ENCODE results near the gene LRMDA. TPM values are rescaled to one million over a fixed set of nuclear protein-coding genes. Genes with fewer than 3 reads are reported as not detected.

LRMDA gene
- total RNA-seq, 4 donors from 2014 or later = 7.3 to 20.1 (median 8.4) TPM

DNA sequence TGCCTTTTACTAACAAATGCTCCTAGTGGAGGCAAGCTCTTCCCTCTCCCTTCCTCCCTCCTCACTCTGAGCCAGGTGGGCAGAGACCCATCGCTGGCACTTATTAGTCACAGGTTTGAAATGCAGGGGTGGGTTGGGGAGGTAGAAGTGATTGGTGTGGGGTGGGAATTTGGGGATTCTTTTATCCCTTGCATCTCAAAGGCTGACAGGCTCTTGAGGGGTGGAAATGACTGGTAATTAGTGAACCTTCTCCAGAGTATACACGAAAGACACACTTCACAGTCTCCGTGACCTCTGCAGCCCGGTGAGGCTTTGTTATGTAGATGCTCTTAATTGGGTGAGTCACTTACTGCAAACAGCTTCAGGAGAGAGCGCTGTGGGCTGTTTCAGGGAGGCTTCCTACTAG is 13.9 kb upstream of the LRMDA start:
- 60 to 71% methylated on average over 1 to 2 of the region's 5 CpGs for WGBS, 2 donors (ENCODE audit: low coverage in 1 of 2)
- no peak for TF ChIP-seq POLR2AphosphoS5 (IDR thresholded peaks at IDR 0.05)
- TF ChIP-seq EP300 (IDR thresholded peaks at IDR 0.05) = no peak
- TF ChIP-seq POLR2A (IDR thresholded peaks at IDR 0.05) = no peak
- Histone ChIP-seq H3K27ac (no peak overlapping the region), H3K36me3 (no peaks in the 10 kb centered on the region), H3K4me1 (no peaks in the 10 kb centered on the region), H3K27me3 (no peaks in the 10 kb centered on the region), H3K4me3 (no peak overlapping the region), H3K9me3 (no peaks in the 10 kb centered on the region)
- no peak for ATAC-seq

DNA sequence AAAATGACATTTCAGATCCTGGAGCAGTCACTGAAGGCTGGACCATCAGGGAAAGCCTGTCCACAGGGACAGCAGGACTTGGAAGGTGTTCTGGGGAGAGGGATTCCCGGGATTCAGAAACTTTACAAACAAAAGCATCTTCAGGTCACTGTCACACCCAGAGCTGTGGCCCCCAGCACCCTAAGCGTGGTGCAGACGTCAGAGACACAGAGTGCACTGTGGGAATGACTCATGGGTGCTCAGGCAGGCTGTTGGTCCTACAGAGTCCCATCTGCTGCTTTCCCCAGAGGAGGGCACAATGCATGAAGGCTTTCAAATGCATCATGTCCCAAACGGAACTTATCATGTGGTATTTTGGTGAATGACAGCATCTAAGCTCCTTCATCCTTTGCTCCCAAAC is 13.1 kb upstream of the LRMDA start:
- no peak overlapping the region for H3K27ac ChIP-seq

DNA sequence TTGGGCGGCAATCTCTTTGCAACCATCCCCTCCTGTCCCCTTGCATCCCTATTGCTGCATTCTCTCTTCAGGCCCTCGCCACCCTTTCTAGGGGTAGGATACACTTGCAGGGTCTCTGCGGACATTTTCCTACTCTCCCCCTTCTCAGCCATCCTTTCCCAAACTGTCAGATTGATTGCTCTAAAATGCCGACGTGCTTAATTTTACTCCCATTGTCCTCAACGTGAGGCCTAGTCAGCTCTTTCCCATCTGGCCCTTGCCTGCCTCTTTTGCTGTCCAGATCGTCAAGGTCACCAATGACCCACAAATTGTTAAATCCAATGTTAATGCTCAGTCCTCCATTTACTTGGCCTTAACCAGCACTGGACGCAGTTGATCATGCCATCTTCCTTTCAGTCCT is 12.7 kb upstream of the LRMDA start:
- Histone ChIP-seq H3K4me1 (no peaks in the 10 kb centered on the region), H3K9me3 (no peaks in the 10 kb centered on the region), H3K27me3 (no peaks in the 10 kb centered on the region), H3K36me3 (no peaks in the 10 kb centered on the region), H3K27ac (no peak overlapping the region), H3K4me3 (no peak overlapping the region)
- 88 to 100% methylated on average over 2 to 8 of the region's 8 CpGs for WGBS, 2 donors (ENCODE audit: low coverage in 1 of 2)
- ATAC-seq = no peak
- TF ChIP-seq EP300 (IDR thresholded peaks at IDR 0.05) (no peak), POLR2AphosphoS5 (IDR thresholded peaks at IDR 0.05) (no peak), POLR2A (IDR thresholded peaks at IDR 0.05) (no peak)
- TF ChIP-seq, protein P1, sequence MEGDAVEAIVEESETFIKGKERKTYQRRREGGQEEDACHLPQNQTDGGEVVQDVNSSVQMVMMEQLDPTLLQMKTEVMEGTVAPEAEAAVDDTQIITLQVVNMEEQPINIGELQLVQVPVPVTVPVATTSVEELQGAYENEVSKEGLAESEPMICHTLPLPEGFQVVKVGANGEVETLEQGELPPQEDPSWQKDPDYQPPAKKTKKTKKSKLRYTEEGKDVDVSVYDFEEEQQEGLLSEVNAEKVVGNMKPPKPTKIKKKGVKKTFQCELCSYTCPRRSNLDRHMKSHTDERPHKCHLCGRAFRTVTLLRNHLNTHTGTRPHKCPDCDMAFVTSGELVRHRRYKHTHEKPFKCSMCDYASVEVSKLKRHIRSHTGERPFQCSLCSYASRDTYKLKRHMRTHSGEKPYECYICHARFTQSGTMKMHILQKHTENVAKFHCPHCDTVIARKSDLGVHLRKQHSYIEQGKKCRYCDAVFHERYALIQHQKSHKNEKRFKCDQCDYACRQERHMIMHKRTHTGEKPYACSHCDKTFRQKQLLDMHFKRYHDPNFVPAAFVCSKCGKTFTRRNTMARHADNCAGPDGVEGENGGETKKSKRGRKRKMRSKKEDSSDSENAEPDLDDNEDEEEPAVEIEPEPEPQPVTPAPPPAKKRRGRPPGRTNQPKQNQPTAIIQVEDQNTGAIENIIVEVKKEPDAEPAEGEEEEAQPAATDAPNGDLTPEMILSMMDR (IDR thresholded peaks at IDR 0.05) = no peak

More for the DNA sequence above, 13.1 kb upstream of the LRMDA start:
- 80 to 89% methylated on average over 2 of the region's 4 CpGs for WGBS, 2 donors (ENCODE audit: low coverage in 1 of 2)
- Histone ChIP-seq H3K36me3 (no peaks in the 10 kb centered on the region), H3K27me3 (no peaks in the 10 kb centered on the region), H3K4me3 (no peak overlapping the region), H3K9me3 (no peaks in the 10 kb centered on the region), H3K4me1 (no peaks in the 10 kb centered on the region)
- no peak for ATAC-seq
- no peak for TF ChIP-seq POLR2A (IDR thresholded peaks at IDR 0.05)
- no peak for TF ChIP-seq EP300 (IDR thresholded peaks at IDR 0.05)
- TF ChIP-seq, protein P1 (IDR thresholded peaks at IDR 0.05) = no peak
- no peak for TF ChIP-seq POLR2AphosphoS5 (IDR thresholded peaks at IDR 0.05)

DNA sequence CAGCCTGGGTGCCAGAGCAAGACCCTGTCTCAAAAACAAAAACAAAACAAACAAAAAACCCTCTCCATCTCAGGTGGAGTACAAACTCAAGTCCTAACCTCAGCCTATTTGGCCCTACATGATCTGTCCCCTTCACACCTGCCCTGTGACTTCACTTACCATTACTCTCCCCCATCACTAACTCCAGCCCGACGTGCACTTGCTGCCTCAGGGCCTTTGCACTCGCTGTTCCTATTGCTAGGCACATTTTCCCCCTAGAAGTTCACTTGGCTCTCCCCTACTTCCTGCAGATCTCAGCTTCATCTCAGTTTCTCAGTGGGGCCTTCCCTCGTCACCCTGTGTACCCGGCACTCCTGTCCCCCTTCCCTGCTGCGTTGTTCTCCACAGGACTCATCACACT is 8.5 kb upstream of the LRMDA start:
- Histone ChIP-seq H3K4me3 (no peak overlapping the region), H3K27me3 (no peaks in the 10 kb centered on the region), H3K27ac (no peak overlapping the region), H3K9me3 (no peaks in the 10 kb centered on the region), H3K36me3 (no peaks in the 10 kb centered on the region), H3K4me1 (peaks cover 0 to 9% (median 2%) of the 10 kb centered on the region in 3 donors)
- TF ChIP-seq EP300 (IDR thresholded peaks at IDR 0.05) = no peak
- TF ChIP-seq POLR2A (IDR thresholded peaks at IDR 0.05) = no peak
- TF ChIP-seq, protein P1 (IDR thresholded peaks at IDR 0.05) = no peak
- no peak for TF ChIP-seq POLR2AphosphoS5 (IDR thresholded peaks at IDR 0.05)
- 90 to 92% methylated on average over 2 to 6 of the region's 6 CpGs for WGBS, 2 donors (ENCODE audit: low coverage in 1 of 2)
- no peak for ATAC-seq

DNA sequence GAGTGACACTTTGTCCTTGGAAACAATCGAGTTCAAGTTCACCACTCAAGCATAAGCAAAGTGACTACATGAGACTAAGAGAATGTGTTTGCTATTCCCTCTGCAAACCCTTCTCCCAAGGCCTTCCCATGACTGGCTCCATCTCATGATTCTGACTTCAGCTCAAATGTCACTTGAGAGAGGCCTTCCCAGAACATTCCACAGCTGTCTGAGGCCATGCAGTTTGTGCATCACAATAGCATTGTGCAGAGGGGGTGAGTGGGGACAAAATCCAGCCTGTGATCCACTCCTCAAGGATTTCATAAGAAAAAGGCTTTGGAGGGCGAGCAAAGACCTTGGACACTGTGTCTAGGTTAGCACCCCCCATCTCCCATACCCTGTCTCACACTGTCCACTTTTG is 6.9 kb upstream of the LRMDA start:
- 90 to 100% methylated on average over 1 to 2 of the region's 2 CpGs for WGBS, 2 donors (ENCODE audit: low coverage in 1 of 2)
- Histone ChIP-seq H3K36me3 (no peaks in the 10 kb centered on the region), H3K4me1 (peaks cover 0 to 26% (median 4%) of the 10 kb centered on the region in 3 donors), H3K4me3 (no peak overlapping the region), H3K9me3 (no peaks in the 10 kb centered on the region), H3K27me3 (no peaks in the 10 kb centered on the region), H3K27ac (no peak overlapping the region)
- ATAC-seq = no peak
- TF ChIP-seq EP300 (IDR thresholded peaks at IDR 0.05) (no peak), POLR2AphosphoS5 (IDR thresholded peaks at IDR 0.05) (no peak)
- TF ChIP-seq, protein P1 (IDR thresholded peaks at IDR 0.05) = no peak
